Activated CD8-positive, alpha-beta T cell treated with anti-CD3 and anti-CD28 coated beads for 36 hours (primary cell): ENCODE data around the gene DHX32. TPM values are rescaled to one million over a fixed set of nuclear protein-coding genes. Genes with fewer than 3 reads are reported as not detected.

Experiments used
- ATAC-seq: fragments of 200-7000 bp; cut with Tn5 transposase; one replicate; pipeline ENCODE4 v1.10.0; 2021; ENCODE audit warnings: mild to moderate bottlenecking, moderate library complexity
- CTCF ChIA-PET: fragments of 350-600 bp; sonication (Branson Sonifier 250); formaldehyde crosslinking; loops from one replicate; lab custom pipeline; 2021; ENCODE audit warnings: antibody characterized with exemption; lab: Charles Lee
- POLR2A ChIA-PET: fragments of 350-600 bp; sonication (Branson Sonifier 250); formaldehyde crosslinking; loops from one replicate; lab custom pipeline; 2021; ENCODE audit warnings: antibody characterized with exemption; lab: Charles Lee
- DNase-seq: peaks from one replicate; pipeline ENCODE4 v3.0.0-alpha.2; 2020
- H3K27ac Mint-ChIP-seq: one replicate; pipeline ENCODE4 v1.8.0; 2021; ENCODE audit warnings: mild to moderate bottlenecking, mixed read lengths
- H3K27me3 Mint-ChIP-seq: one replicate; pipeline ENCODE4 v1.8.0; 2021; ENCODE audit warnings: mixed read lengths
- H3K36me3 Mint-ChIP-seq: one replicate; pipeline ENCODE4 v1.8.0; 2021; ENCODE audit warnings: low read depth, mixed read lengths
- H3K4me1 Mint-ChIP-seq: one replicate; pipeline ENCODE4 v1.8.0; 2021; ENCODE audit warnings: low read depth, mixed read lengths
- H3K4me3 Mint-ChIP-seq: one replicate; pipeline ENCODE4 v1.8.0; 2021; ENCODE audit warnings: mild to moderate bottlenecking, moderate library complexity, mixed read lengths
- H3K9me3 Mint-ChIP-seq: one replicate; pipeline ENCODE4 v1.8.0; 2021; ENCODE audit warnings: mixed read lengths
- CTCF ChIP-seq: fragments of 200-600 bp; IDR thresholded peaks from one replicate; pipeline ENCODE4 v1.8.0; 2022; ENCODE audit warnings: antibody characterized with exemption, mild to moderate bottlenecking
- intact Hi-C: fragments of 100-400 bp; cut with micrococcal nuclease; formaldehyde crosslinking; loops from one replicate; pipeline ENCODE4 v1.10.0; 2022
- total RNA-seq, 2 experiments: library from RNA; stranded (reverse); gene quantifications; one replicate each; pipeline ENCODE4 v1.2.3, GENCODE V29; 2021

Gene DHX32
- total RNA-seq, 2 experiments from 2014 or later = 26.6 to 27.8 TPM

GRCh38 chr10:125808047-125808446, 73.0 kb downstream of the DHX32 start:
- TF ChIP-seq CTCF = no peak
- Mint-ChIP-seq H3K27me3 (no peaks in the 10 kb centered on the region), H3K9me3 (no peaks in the 10 kb centered on the region), H3K4me1 (no peaks in the 10 kb centered on the region), H3K36me3 (peaks cover 18% of the 10 kb centered on the region), H3K27ac (no peak overlapping the region), H3K4me3 (no peak overlapping the region)
- no peak for ATAC-seq
- ChIA-PET CTCF (no interaction called here), POLR2A (no interaction called here)
- intact Hi-C loops = no loop called here
- no peak for DNase-seq

GRCh38 chr10:125802739-125803138, 78.4 kb downstream of the DHX32 start:
- H3K9me3 Mint-ChIP-seq = no peaks in the 10 kb centered on the region
- peaks cover 2% of the 10 kb centered on the region for H3K36me3 Mint-ChIP-seq
- no peaks in the 10 kb centered on the region for H3K27me3 Mint-ChIP-seq
- no peak for TF ChIP-seq CTCF
- no peak overlapping the region for H3K4me3 Mint-ChIP-seq
- CTCF ChIA-PET = no interaction called here
- peaks cover 4% of the 10 kb centered on the region for H3K4me1 Mint-ChIP-seq
- peak overlapping the region; percentile 49 for H3K27ac Mint-ChIP-seq
- ATAC-seq (no peak), DNase-seq (no peak)
- intact Hi-C loops = no loop called here
- POLR2A ChIA-PET = interaction anchor here (1.5 kb wide), 1 partner anchor 15 kb away, joined by 3 read pairs; no protein-coding TSS in a partner anchor

- no peaks in the 10 kb centered on the region for H3K9me3 Mint-ChIP-seq
- H3K4me3 Mint-ChIP-seq = no peak overlapping the region
- H3K36me3 Mint-ChIP-seq = peaks cover 2% of the 10 kb centered on the region
- DNase-seq (no peak), ATAC-seq (no peak)
- H3K4me1 Mint-ChIP-seq = peaks cover 4% of the 10 kb centered on the region
- TF ChIP-seq CTCF = no peak
- intact Hi-C loops = no loop called here
- CTCF ChIA-PET = no interaction called here
- POLR2A ChIA-PET = interaction anchor here (1.5 kb wide), 1 partner anchor 16 kb away, joined by 3 read pairs; no protein-coding TSS in a partner anchor
- H3K27me3 Mint-ChIP-seq = no peaks in the 10 kb centered on the region
- H3K27ac Mint-ChIP-seq = no peak overlapping the region
Measured at GRCh38 chr10:125802131-125802530, 79.0 kb downstream of the DHX32 start.

GRCh38 chr10:125801574-125801973, 79.5 kb downstream of the DHX32 start:
- H3K36me3 Mint-ChIP-seq = peaks cover 2% of the 10 kb centered on the region
- H3K9me3 Mint-ChIP-seq = no peaks in the 10 kb centered on the region
- intact Hi-C loops = no loop called here
- POLR2A ChIA-PET = interaction anchor here (1.5 kb wide), 1 partner anchor 16 kb away, joined by 3 read pairs; no protein-coding TSS in a partner anchor
- no peaks in the 10 kb centered on the region for H3K27me3 Mint-ChIP-seq
- DNase-seq (no peak), ATAC-seq (no peak)
- no peak overlapping the region for H3K4me3 Mint-ChIP-seq
- TF ChIP-seq CTCF = no peak
- CTCF ChIA-PET = no interaction called here
- peaks cover 4% of the 10 kb centered on the region for H3K4me1 Mint-ChIP-seq
- H3K27ac Mint-ChIP-seq = no peak overlapping the region

GRCh38 chr10:125799451-125800182, 81.5 kb downstream of the DHX32 start:
- Mint-ChIP-seq H3K36me3 (no peaks in the 10 kb centered on the region), H3K27me3 (no peaks in the 10 kb centered on the region), H3K9me3 (no peaks in the 10 kb centered on the region), H3K4me3 (no peak overlapping the region), H3K27ac (no peak overlapping the region), H3K4me1 (peaks cover 4% of the 10 kb centered on the region)
- CTCF ChIA-PET = no interaction called here
- no peak for TF ChIP-seq CTCF
- ATAC-seq (no peak), DNase-seq (no peak)
- POLR2A ChIA-PET = interaction anchor here (0.9 kb wide), 1 partner anchor 14 kb away, joined by 3 read pairs; no protein-coding TSS in a partner anchor
- intact Hi-C loops = no loop called here
